Ectodermal cell (in vitro differentiated cells): Measurements from ENCODE around the gene GPR45.
"Not testable (repeated sequence)": the region's sequence is repeated elsewhere in the genome, so short reads cannot be mapped to it uniquely, and the experiment has no call there.

Experiments
- H3K27ac ChIP-seq: 2 replicates; pipeline ENCODE4 v1.7.0; 2013; ENCODE audit warnings: mild to moderate bottlenecking, low read depth, low read length; ENCODE audit not compliant: insufficient read depth, poor library complexity, severe bottlenecking
- H3K27me3 ChIP-seq: 2 replicates; pipeline ENCODE4 v1.7.0; 2013; ENCODE audit warnings: mild to moderate bottlenecking, low read length; ENCODE audit not compliant: insufficient read depth, control insufficient read depth, poor library complexity, severe bottlenecking
- H3K36me3 ChIP-seq: one replicate; pipeline ENCODE4 v1.7.0; 2013; ENCODE audit warnings: low read length; ENCODE audit not compliant: control insufficient read depth, insufficient read depth
- H3K4me1 ChIP-seq: one replicate; pipeline ENCODE4 v1.7.0; 2013; ENCODE audit warnings: low read length; ENCODE audit not compliant: control insufficient read depth, insufficient read depth
- H3K4me3 ChIP-seq: 2 replicates; pipeline ENCODE4 v1.7.0; 2013; ENCODE audit warnings: low read depth, low read length, control low read depth; ENCODE audit not compliant: insufficient read depth
- H3K9me3 ChIP-seq: 2 replicates; pipeline ENCODE4 v1.7.0; 2013; ENCODE audit warnings: mild to moderate bottlenecking, low read length, moderate library complexity; ENCODE audit not compliant: control insufficient read depth
- WGBS, 2 experiments: methylation state at CpG; one replicate each; pipeline ENCODE4 v1.1.7; 2013; ENCODE audit warnings: missing lambda C conversion rate in 2 of 2; 5-methylcytosine and 5-hydroxymethylcytosine counted together

GPR45 gene

DNA sequence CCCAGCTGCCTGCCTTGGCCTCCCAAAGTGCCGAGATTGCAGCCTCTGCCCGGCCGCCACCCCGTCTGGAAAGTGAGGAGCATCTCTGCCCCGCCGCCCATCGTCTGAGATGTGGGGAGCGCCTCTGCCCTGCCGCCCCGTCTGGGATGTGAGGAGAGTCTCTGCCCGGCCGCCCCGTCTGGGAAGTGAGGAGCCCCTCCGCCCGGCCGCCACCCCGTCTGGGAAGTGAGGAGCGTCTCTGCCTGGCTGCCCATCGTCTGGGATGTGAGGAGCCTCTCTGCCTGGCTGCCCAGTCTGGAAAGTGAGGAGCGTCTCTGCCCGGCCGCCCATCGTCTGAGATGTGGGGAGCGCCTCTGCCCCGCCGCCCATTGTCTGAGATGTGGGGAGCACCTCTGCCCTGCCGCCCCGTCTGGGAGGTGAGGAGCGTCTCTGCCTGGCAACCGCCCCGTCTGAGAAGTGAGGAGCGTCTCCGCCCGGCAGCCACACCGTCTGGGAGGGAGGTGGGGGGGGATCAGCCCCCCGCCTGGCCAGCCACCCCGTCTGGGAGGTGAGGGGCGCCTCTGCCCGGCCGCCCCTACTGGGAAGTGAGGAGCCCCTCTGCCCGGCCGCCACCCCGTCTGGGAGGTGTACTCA lies 9.6 kb downstream of the GPR45 start:
- not testable (repeated sequence) for H3K27ac ChIP-seq, H3K27me3 ChIP-seq, H3K36me3 ChIP-seq, H3K9me3 ChIP-seq, H3K4me1 ChIP-seq, H3K4me3 ChIP-seq
- 95 to 97% methylated on average over 43 of the region's 43 CpGs for WGBS, 2 experiments

DNA sequence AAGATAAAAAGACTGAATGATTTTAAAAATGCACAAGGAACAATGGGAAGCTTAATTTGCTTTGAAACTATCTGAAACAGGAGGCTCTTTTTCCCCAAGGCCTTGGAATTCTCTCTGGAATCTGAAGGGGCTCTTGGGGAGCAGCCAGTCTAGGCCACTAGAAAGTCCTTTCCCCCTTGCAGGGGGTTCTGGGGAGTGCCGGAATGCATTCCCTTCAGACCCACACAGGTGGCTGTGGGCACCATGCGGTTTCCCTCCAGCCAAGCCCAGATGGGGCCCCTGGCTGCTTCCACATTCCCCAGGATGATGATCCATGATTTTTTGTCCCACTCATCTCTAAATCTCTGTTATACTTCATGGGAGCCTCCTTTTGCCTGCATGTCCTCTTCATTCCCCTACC lies 10.7 kb downstream of the GPR45 start:
- Histone ChIP-seq H3K9me3 (no peaks in the 10 kb centered on the region), H3K4me3 (no peak overlapping the region), H3K27me3 (no peaks in the 10 kb centered on the region), H3K36me3 (no peaks in the 10 kb centered on the region), H3K4me1 (no peaks in the 10 kb centered on the region), H3K27ac (no peak overlapping the region)
- 79 to 94% methylated on average over 2 of the region's 2 CpGs for WGBS, 2 experiments

DNA sequence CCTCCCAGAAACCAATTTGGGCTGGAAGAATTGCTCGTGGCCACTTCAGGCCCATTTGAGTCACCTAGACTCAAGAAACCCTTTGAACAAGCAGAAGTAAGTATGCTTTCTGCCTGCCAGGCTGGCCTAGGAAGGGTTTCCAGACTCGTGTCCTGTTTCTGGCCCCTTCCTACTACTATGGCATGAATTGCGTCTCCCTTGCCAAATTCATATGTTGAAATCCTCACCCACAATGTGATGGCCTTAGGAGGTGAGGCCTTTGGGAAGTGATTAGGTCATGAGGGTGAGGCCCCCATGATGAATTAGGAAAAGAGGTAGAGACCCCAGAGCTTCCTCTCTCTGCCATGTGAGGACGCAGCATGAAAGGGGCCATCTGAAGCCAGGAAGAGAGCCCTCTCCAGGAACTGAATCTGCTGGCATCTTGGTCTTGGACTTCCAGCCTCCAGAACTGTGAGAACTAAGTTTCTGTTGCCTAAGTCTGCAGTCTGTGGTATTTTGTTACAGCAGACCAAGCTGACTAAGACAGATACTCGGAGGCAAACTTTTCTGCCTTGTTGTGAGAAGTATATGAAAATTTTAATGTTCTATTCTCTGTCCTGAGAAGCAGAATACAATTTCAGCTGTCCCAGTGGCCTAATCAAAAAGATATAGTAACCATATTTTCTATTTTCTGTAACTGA lies 13.1 kb downstream of the GPR45 start:
- no peak overlapping the region for H3K27ac ChIP-seq
- no peaks in the 10 kb centered on the region for H3K4me1 ChIP-seq
- no peaks in the 10 kb centered on the region for H3K36me3 ChIP-seq
- H3K4me3 ChIP-seq: no peak overlapping the region
- H3K27me3 ChIP-seq: no peaks in the 10 kb centered on the region
- no peaks in the 10 kb centered on the region for H3K9me3 ChIP-seq
- 92 to 93% methylated on average over 5 of the region's 5 CpGs for WGBS, 2 experiments

DNA sequence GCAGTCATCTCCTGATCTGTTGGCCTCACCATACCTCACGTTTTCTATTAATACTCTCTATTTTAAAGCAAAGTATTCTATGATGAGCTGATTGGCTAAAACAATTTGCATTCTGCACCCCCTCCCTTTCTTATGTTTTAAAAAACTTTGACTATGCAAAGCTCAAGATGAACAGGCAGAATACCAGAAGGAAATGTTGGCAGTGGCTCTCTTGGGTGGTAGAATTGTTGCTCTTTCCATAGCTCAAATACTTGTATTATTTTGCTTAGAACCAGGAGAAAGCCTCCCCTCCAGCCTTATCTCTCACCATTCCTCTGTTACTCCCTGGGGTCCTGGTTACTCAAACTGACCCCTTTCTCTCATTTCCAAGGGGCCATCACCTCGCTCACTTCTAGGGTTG lies 14.4 kb downstream of the GPR45 start:
- Histone ChIP-seq H3K36me3 (no peaks in the 10 kb centered on the region), H3K27ac (no peak overlapping the region), H3K9me3 (no peaks in the 10 kb centered on the region), H3K4me3 (no peak overlapping the region), H3K4me1 (no peaks in the 10 kb centered on the region), H3K27me3 (no peaks in the 10 kb centered on the region)
- 87 to 89% methylated on average over 1 to 2 of the region's 2 CpGs for WGBS, 2 experiments

DNA sequence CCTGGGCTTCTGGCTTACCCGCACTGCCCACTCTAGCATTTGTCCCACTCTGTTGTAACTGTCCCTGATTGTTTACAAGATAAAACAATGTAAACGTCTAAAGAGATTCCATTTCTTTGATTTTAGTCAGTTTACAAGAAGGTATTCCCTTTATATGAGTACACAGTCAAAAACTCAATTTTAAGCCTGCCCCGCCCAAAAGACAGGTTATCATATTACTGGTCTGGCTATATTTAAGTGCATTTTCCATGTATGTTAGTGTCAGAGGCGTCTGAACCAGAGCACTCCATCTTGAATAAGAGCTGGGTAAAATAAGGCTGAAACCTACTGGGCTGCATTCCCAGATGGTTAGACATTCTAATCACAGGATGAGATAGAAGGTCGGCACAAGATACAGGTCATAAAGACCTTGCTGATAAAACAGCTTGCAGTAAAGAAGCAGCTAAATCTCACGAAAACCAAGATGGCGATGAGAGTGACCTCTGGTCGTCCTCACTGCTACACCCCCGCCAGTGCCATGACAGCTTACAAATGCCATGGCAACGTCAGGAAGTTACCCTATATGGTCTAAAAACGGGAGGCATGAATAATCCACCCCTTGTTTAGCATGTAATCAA lies 15.0 kb downstream of the GPR45 start:
- Histone ChIP-seq H3K27ac (no peak overlapping the region), H3K27me3 (no peaks in the 10 kb centered on the region), H3K36me3 (no peaks in the 10 kb centered on the region)

DNA sequence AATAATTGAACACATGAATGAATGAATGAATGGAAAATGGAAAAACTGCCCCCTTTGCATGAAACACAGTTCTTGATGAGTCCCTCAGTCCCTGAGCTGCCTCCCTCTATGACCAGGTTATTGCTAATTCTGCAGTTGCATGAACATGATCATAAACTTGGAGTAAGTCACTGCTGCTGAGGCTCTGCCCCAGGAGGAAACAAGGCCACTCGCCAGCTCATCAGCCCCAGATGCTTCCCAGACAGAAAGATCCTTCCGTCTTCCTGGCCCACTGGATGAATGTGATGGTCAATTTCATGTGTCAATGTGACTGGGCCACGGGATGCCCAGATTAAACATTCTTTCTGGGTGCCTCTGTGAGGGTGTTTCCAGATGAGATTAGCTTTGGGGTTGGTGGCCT lies 16.4 kb downstream of the GPR45 start:
- no peaks in the 10 kb centered on the region for H3K27me3 ChIP-seq
- WGBS, 2 experiments: 92 to 95% methylated on average over 3 of the region's 3 CpGs
- H3K36me3 ChIP-seq: no peaks in the 10 kb centered on the region
- H3K4me1 ChIP-seq: no peaks in the 10 kb centered on the region
- H3K9me3 ChIP-seq: no peaks in the 10 kb centered on the region
- H3K27ac ChIP-seq: no peak overlapping the region
- H3K4me3 ChIP-seq: no peak overlapping the region

More for the DNA sequence above, 15.0 kb downstream of the GPR45 start:
- H3K9me3 ChIP-seq: no peaks in the 10 kb centered on the region
- WGBS, 2 experiments: 84 to 89% methylated on average over 10 to 11 of the region's 11 CpGs
- H3K4me1 ChIP-seq: no peaks in the 10 kb centered on the region
- no peak overlapping the region for H3K4me3 ChIP-seq

DNA sequence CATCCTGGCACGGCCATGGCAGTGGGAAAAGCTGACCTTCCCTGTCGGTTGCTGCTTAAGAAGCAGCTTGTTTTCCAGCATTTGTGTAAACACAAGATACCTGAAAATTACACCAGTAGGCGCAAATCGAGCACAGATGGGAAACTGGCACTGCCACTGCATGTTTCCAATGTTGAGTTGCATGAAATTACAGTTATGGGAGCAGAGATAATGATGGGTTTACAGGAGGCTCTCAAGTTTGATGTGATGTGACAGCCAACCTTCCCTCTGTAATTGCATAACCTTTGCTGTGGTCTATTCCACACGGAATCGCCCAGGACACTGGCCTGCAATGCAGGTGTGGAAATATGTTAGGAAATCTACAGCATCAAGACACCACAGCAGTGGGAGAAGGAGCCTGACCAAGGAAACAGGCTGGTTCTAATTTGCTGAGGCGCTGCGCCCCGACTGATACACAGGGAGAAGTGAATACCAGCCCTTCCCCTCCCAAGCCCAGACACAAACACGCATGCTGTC lies 17.4 kb downstream of the GPR45 start:
- Histone ChIP-seq H3K9me3 (no peaks in the 10 kb centered on the region), H3K27ac (no peak overlapping the region), H3K4me3 (no peak overlapping the region), H3K27me3 (no peaks in the 10 kb centered on the region), H3K4me1 (no peaks in the 10 kb centered on the region), H3K36me3 (no peaks in the 10 kb centered on the region)
- WGBS, 2 experiments: 93% methylated on average over 10 of the region's 10 CpGs

DNA sequence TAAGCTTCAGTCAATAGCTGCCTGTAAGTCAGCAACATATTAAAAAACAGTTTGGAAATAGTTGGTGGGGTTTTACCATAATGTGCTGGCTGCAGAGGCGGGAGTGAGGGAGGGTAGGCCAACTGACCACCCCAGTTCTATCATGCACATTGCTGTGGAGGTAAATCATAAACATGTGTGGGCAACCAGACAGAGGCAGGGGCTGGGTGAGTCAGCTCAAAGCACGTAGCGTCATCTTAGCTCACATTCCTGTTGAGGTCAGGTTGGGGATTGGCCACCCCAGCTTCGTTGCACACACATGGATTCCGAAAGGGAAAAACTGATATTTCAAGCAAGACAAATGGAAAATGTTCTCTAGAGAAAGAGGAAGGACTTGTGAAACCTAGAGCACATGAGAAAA lies 19.5 kb downstream of the GPR45 start:
- H3K4me1 ChIP-seq: no peaks in the 10 kb centered on the region
- H3K36me3 ChIP-seq: no peaks in the 10 kb centered on the region
- H3K27ac ChIP-seq: no peak overlapping the region
- H3K9me3 ChIP-seq: no peaks in the 10 kb centered on the region
- no peaks in the 10 kb centered on the region for H3K27me3 ChIP-seq
- H3K4me3 ChIP-seq: no peak overlapping the region
- WGBS, 2 experiments: 95% methylated on average over 5 of the region's 5 CpGs

DNA sequence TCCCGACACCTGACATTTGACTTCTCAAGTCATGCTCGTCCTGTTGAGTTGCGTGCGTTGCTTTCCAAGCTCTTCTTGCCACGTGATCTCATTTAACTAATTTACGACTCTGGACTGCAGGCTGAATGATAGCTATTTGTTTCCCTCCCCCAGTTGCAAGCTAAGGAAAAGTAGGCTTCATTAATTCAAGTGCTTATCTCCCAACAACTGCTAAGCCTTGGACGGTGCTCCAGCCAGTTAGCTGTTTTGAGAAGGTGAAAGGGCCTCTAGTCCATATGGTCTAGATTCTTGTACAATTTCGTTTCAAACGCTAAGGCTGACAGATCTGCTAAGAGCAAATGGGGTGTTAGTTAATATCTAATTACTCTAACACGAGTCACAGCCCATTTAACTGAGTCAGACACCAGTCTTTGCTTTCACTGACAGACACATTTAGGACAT lies 21.1 kb downstream of the GPR45 start:
- WGBS, 2 experiments: 89 to 92% methylated on average over 10 of the region's 10 CpGs
- no peaks in the 10 kb centered on the region for H3K27me3 ChIP-seq
- no peaks in the 10 kb centered on the region for H3K4me1 ChIP-seq
- no peaks in the 10 kb centered on the region for H3K9me3 ChIP-seq
- no peak overlapping the region for H3K27ac ChIP-seq
- peaks cover 9% of the 10 kb centered on the region for H3K36me3 ChIP-seq
- H3K4me3 ChIP-seq: no peak overlapping the region

GRCh38 chr2:105269426-105269825 lies 27.9 kb downstream of the GPR45 start:
- H3K4me3 ChIP-seq: no peak overlapping the region
- no peaks in the 10 kb centered on the region for H3K4me1 ChIP-seq
- H3K36me3 ChIP-seq: peaks cover 17% of the 10 kb centered on the region
- H3K27ac ChIP-seq: no peak overlapping the region
- no peaks in the 10 kb centered on the region for H3K9me3 ChIP-seq
- WGBS, 2 experiments: 95 to 96% methylated on average over 21 of the region's 21 CpGs
- H3K27me3 ChIP-seq: no peaks in the 10 kb centered on the region
